DMS114 treated with DMSO at 0.1 percent for 48 hours (cell line): ENCODE results near the gene KPNB1.
A peak's percentile ranks its signal among the peaks of the same experiment; 100 is the strongest.

ENCODE experiments used
- DNase-seq: peaks from one replicate; lab custom pipeline; 2025; ENCODE audit not compliant: unreplicated experiment; lab: John Stamatoyannopoulos, UW

Gene KPNB1

DNA sequence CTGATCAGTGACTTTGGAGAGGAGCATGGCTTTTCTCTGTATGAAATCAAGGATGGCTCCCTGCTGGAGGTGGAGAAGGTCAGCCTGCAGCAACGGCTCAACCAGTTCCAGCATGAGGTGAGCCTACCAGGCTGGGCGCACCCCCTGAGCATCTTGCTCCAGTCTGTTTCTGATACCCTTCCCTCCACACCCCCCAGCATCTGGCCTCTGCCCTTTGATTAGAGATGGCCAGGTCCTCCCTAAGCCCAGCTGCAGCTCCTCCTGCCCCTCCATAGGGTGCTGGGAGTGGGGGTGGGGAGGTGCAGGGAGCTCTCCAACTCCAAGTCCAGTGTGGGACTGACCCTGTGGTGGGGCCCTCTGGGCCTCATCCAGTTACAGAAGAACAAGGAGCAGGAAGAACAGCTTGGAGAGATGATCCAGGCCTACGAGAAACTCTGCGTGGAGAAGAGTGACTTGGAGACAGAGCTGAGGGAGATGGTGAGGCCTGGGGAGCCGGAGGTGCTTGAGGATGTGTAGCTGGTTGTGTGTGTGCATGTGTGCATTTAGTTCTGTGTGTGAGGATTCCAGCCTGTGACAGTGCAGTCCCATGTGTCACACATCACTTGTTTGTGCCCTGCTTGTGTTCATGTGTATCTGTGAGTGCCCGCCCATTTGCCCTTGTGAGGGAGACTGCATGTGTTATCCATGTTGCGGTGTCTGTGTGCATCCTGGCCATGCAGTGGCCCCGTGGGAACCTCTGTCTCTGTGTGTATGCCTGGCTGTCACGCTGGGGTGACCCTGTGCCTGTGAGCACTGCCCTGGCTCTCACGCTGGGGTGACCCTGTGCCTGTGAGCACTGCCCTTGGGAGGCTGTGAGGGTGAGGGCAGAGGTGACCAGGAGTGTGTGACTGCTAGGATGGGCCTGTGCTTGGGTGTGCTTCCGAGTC is 47.3 kb downstream of the KPNB1 start:
- no peak for DNase-seq

DNA sequence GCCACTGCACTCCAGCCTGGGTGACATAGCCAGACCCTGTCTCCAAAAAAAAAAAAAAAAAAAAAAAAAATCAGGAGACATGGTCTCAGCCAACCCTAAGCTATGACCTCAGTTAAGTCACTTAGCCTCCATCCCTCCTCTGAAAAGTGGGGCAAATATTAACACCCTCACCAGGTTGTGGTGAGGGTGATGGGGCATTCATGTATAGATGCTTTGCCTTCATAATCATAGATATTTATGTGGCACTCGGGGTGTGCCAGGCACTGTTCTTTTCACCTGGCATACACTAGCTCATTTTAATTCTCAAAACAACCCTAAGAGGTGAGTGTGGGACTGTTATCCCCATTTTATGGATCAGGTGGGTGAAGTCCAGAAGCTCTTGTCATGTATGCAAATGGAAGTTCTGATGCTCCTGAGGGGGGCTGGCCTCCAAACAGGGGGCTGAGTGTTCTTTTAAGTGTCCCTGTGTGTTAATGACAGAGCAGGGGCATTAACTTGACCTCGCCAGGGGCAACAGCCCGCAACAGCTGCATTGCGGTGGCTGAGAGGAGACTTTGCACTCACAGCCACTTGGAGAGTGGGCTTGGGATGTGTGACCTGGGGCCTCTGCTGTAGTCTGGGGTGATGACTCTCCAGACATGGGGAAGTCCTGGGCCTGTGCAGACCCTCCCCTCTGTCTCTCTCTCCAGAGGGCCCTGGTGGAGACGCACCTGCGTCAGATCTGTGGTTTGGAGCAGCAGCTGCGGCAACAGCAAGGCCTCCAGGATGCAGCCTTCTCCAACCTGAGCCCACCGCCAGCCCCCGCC is 48.4 kb downstream of the KPNB1 start:
- DNase-seq, result no peak

DNA sequence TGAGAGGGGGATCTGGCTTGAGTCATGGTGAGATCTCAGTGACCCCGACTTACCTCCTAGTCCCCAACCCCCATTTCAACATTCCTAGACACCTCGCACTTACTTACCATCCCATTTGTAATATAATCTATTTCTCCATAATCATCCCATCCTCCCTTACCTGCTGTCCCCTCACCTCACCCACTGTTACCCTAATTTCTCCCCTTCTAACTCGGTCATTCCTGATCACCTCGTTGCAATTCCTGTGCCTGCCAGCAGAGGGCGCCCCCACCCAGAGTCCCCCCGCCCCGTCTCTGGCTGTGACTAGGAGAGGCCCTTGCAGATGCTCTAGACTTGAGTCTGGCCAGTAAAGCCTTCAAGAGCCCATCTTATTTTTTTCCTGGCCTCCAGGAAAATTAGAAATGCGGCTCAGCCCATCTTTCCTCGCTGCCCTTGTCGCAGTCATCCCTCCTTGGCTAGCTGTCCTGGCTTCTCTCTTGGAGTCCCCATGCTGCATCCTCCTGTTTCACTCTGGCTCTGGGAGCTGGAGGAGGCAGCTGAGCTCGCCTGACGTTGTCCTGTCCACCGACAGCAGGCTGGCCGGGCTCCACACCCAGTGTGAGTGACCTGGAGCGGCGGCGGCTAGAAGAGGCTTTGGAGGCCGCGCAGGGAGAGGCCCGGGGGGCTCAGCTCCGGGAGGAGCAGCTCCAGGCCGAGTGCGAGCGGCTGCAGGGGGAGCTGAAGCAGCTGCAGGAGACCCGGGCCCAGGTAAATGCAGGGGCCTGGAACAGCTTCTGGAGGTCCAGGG is 49.2 kb downstream of the KPNB1 start:
- peak; percentile 21 for DNase-seq

DNA sequence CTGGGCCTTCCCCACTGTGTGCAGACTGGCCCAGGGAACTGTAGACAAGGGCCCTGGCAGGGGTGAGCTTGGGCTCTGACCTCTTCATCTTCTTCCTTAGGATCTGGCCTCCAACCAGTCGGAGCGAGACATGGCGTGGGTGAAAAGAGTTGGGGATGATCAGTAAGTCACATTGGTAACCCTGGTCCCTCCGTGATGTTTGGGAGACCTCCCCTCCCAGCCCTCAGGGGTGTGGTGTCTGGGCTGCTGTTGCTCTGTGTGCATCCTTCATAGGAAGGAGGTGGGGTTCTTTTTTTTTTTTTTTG is 49.8 kb downstream of the KPNB1 start:
- no peak for DNase-seq

DNA sequence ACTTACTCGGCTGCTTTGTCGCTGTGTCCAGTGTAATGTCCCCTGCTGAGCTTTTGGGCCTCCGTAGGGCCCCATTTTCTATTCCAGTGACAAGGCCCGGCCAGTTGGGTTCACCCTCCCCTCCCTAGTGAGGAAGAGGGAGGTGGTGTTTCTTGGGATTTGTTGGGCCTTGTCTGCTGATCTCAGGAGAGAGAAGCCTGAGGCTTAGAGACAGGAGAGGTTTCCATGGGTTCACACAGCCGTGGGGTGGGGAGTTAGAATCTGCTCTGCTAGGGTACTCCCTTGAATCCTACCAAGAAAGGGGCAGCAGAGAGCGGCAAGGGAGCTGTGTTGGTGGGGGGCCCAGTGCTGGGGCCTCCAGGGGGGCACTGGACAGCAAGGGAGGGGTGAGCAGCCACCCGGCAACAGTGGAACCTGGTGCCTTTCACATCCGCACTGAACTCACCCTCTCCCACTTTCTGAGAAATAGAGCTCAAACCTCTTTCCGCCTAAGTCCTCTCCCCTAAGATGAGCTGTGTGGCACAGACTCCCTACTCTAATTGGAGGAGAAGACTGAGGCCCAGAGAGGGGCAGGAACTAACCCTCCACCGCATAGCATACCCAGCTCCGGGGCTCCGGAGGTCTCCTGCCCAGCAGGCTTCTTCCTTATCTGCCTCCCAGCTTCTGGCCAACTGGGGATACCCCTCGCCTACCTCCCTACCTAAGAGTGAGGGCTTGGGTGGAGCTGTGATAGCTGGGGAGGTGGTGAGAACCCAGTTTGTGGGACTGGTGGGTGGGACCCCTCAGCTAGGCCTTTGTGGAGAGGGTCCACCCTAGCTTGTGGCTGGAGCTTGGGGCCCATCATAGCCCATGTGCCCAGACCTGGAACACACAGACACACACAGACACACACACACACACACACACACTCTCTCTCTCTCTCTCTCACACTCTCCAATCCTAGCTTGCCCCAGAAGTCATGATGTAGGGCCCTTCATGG is 51.0 kb downstream of the KPNB1 start:
- no peak for DNase-seq

DNA sequence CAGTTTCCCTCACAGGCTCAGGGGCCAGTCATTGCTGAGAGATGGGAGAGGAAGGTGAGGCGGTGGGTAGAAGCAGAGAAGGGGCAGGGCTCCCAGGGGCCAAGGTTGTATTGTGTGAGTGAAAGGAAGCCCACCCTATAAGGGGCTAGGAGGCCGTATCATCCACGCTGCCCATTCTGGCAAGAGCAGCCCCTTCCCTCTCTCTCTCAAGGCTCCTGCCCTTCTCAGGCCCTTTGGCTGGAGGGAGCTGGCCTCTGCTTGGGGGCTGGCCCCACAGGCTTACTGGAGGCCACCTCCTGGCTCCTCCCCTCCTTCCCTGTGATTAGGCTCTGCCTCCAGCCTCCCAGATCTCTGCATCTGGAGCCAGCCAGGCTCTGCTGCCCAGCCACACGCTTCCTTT is 51.9 kb downstream of the KPNB1 start:
- no peak for DNase-seq

DNA sequence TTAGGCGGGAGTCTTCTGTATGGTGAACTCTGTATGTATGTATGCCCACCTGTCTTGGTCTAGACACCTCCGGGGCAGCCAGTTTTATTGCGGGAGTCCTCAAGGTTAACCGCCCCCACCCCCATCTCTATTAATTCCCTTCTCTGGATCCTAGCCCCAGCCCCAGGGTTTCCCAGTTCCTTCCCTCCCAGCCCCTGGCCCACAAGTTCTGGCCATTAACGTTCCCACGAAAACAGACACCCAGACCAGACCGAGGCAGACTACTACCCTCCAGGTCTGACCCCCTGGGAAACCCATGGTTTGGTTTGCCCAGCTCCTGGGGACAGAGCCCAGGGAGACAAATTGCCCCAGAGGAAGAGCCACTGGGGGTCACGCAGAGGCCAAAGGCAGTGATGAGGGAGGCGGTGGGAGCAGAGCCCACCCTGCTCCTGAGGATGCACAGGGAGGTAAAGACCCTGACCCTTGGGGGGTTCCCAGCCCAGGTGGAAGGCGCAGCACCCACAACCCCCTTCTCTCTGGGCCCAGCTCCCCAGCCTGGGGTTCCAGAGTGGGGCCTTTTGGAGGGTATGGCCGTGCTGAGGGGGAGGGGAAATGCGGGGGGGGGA is 52.8 kb downstream of the KPNB1 start:
- no peak for DNase-seq

DNA sequence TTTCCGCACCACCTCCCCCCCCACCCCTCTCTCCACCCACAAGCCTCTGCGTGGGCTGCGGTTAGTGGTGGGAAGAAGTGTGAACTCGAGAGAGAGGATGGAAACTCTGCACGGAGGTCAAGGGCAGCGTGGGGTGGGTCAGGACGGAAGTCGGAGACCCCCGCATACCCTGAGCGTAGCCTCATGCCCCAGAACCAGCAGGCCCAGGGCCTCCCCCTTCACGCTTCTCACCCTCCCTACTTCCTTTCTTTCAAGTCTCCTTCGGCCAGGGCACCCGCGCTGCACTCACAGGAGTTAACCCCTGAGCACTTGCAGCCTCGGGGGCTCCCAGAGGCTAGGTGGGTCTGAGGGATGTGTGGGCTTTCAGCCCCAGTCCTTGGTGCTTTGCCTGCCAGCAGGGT is 53.5 kb downstream of the KPNB1 start:
- no peak for DNase-seq

DNA sequence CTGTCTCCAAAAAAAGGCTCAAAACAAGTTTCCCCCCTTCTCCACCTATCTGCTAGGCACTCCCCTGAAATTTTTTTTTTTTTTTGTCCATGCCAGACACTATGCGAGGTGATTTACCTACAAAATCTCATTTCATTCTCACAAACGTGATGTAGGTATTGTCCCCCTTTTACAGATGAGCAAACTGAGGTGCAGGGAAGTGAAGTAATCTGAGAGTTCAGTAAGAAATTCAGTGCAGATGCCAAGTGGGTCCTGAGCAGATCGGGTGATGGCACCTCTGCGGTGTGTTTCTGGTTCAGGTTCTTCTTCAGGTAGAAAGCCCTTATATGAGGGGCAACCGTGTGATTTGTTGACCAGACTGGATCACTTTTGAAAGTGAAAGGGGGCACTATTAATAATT is 54.0 kb downstream of the KPNB1 start:
- no peak for DNase-seq

DNA sequence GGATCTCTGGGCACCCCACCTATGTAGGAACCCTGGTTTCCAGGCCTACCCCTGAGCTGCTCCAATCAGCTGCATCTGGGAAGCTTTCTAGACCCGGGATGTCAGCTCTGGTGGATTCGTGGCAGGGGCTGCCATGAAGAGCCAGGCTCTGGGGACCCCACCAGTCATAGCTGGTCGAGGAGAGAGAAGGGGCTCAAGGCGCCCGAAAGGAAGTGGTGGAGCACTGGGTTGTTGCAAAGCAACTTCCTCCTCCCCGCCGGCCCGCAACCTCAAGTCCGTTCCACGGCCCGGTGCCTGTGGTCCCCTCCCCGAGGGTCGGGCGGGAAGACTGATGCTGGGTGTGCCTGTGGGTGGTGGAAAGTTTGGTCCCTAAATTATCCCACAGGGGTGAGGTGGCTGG is 54.4 kb downstream of the KPNB1 start:
- no peak for DNase-seq

DNA sequence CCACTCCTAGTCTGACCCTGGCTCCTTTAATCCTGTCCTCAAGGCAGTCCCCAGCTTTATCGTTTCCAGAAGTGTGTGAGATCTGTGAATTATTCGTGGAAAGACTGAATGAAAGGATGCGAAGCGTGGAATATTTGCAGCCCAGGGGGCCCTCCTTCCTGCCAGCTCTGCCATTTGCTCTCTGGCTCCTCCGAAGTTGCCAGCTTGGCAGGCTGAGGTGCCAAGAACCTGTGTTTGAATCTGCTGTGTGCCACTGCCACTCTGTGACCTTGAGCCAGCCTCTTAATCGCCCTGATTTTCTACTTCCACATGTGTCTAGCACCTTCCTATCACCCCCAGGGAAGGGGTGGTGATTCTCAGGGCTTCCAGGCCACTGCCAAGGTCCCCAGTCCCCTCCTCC is 55.0 kb downstream of the KPNB1 start:
- no peak for DNase-seq

DNA sequence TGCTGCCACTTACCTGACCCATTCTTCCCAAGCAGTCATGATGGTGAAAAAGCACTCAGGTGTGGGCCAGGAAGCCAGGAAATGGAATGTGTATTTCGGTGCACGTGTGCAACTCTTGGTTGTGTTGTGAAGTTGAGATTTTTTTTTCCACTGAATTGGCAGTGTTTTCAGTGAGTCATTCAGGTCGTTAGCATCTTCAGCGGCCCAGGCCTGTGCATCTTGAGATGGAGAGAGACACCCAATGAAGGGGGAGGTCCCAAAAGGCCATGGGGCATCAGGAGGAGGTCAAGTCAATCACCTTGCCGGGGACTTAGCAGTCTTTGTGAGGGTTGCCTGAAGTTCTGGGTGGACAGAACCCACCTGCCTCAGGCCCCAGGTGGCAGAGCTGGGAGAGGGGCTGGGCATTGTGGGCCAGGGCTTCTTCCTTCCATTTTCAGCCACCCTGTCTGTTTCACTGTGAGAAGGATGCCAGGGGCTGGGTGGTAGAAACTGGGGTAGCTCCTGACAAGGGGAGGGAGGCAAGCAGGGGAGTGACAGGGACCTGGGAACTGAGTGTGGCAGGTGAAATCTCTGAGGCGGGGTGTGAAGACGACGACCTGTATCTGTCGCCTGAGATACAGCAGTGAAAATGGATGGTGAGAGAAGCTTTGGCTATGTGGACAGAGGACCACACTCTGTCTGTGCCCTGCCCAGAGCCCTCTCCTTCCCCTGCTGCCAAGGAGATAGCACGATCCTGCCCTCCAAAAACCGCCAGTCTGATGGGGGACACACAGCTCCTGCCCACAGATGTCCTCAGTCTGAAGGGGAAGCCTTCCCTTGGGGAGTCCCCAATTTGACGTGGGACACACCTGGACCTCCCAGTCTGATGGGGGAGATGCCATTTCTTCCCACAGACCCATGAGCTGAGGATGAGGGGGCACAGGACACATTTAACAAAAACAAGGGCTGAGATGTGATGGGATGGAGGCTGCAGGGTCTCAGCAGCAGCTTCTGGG is 56.1 kb downstream of the KPNB1 start:
- no peak for DNase-seq

DNA sequence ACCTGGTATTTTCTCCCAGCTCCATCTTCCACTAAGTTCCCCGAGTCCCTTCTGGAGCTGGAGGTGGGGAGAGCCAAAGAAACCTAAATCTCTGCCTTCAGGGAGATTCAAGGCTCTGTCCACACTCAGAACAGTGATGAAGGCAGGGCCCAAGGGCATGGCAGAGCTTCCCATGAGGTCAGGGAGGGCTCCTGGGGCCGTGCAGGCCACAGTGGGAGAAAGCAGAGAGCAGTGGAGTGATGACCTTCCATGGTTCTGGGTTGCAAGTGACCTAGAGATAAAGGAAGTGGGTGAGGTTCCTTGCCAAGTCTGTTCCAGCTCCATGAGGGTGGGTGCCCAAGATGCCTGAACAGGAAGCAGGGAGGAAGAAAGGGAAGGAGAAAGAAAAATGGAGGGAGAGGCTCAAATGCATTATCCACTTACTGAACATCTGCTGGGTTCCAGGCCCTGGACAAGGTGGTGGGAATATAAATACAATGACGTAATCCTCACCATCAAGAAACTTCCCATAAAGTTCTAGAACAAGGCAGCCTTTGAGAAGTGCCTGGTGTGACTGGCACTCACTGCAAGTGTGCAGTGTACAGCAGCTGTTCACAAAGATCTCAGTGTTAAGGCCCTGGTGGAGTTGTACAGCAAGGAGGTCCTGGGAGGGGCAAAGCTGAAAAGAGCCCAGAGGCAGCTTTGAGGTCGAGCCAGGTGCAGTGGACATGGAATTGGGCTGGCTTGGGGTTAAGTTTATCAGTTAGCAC is 57.5 kb downstream of the KPNB1 start:
- DNase-seq, result no peak

DNA sequence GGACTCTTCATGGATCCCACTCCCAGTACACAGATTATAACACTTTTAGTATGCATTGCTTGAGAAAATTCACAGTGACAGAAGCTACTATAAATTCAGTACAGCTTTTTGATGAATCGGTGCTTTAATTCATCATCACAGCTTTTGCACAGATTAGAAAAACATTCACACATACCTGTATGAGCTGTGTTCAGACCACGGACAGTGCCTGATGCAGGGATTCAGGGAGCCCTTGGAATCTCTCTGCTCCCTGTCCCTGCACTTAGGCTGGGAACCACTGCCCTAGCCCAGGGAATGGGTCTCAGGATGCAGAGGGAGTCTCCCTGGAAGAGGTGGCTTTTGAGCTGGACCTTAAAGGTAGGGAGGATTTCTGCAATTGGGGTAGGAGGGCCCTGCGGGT is 58.2 kb downstream of the KPNB1 start:
- DNase-seq, result no peak

DNA sequence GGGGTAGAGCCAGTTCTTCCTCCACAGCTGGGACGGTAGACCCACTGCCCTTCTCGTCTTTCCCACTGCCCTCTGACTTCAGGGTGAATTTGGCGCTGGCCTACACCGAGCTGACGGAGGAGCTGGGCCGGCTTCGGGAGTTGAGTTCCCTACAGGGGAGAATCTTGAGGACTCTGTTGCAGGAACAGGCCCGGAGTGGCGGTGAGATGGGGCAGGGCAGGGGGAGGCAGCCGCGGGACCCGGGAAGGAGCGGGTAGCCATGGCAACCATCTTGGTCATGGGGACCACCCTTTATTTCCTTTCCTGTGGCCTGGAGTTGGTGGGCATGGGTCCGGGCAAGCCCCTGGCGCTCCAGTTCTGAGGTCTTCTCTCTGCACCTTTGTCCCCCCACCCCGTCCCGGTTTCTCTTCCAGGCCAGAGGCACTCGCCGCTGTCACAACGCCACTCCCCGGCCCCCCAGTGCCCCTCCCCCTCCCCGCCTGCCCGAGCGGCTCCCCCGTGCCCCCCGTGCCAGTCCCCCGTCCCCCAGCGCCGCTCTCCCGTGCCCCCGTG is 58.7 kb downstream of the KPNB1 start:
- DNase-seq, result no peak

DNA sequence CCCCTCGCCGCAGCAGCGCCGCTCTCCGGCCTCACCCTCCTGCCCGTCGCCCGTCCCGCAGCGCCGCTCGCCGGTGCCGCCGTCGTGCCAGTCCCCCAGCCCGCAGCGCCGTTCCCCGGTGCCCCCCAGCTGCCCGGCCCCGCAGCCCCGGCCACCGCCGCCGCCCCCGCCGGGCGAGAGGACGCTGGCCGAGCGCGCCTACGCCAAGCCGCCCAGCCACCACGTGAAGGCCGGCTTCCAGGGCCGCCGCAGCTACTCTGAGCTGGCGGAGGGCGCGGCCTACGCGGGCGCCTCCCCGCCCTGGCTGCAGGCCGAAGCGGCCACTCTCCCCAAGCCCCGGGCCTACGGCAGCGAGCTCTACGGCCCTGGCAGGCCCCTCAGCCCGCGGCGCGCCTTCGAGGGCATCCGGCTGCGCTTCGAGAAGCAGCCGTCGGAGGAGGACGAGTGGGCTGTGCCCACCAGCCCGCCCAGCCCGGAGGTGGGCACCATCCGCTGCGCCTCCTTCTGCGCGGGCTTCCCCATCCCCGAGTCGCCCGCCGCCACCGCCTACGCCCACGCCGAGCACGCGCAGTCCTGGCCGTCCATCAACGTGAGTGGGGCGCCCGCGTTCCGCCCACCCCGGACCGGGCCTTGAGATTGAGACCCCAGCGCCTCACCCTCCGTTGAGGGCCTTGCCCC is 59.3 kb downstream of the KPNB1 start:
- DNase-seq, result no peak

DNA sequence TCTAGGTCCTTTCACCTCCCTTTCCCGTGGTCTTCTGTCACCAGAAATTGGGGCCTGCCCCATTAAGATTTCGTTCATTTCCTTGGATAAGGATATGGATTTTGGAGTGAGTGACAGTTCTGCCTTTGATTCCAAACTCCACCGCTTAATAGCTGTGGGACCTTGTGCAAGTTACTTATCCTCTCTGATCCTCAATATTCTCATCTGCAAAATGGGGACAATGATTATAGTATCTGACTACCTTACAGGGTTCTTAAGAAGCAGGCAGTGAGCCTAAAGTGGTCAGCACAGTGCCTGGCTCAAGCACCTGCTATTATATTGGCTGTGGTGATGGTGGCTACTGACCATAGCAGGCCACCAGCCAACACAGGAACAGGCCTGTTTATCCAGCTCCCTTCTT is 59.9 kb downstream of the KPNB1 start:
- no peak for DNase-seq
